HG02885 (cell line): ENCODE results near the gene GARIN5A.
"Not testable (repeated sequence)": the region's sequence is repeated elsewhere in the genome, so short reads cannot be mapped to it uniquely, and the experiment has no call there.

Experiments used
- ATAC-seq: cut with Tn5 transposase; IDR thresholded peaks from one replicate; pipeline ENCODE4 v1.9.1; 2021; ENCODE audit warnings: mild to moderate bottlenecking; ENCODE audit not compliant: unreplicated experiment, poor library complexity

GARIN5A gene

GRCh38 chr19:50439130-50439529 lies 37.5 kb downstream of the GARIN5A start:
- not testable (repeated sequence) for ATAC-seq

- no peak for ATAC-seq
Measured at GRCh38 chr19:50437862-50438449, 38.7 kb downstream of the GARIN5A start.

GRCh38 chr19:50435627-50436026 lies 41.0 kb downstream of the GARIN5A start:
- no peak for ATAC-seq

- ATAC-seq, result no peak
Measured at GRCh38 chr19:50435221-50435620, 41.4 kb downstream of the GARIN5A start.

- no peak for ATAC-seq
Measured at GRCh38 chr19:50434525-50434924, 42.1 kb downstream of the GARIN5A start.

- ATAC-seq, result no peak
Measured at GRCh38 chr19:50433201-50434180, 43.2 kb downstream of the GARIN5A start.

- no peak for ATAC-seq
Measured at GRCh38 chr19:50432221-50433028, 44.2 kb downstream of the GARIN5A start, which contains the start of gene MYBPC2. Gene MYBPC2 (plus strand): TSS chr19:50432892. CDS start chr19:50432954, 62 bp downstream.

- ATAC-seq, result peak; percentile 82
Measured at GRCh38 chr19:50431343-50432220, 45.1 kb downstream of the GARIN5A start.

GRCh38 chr19:50430888-50431342 lies 45.7 kb downstream of the GARIN5A start:
- ATAC-seq, result no peak

- no peak for ATAC-seq
Measured at GRCh38 chr19:50428772-50429463, 47.7 kb downstream of the GARIN5A start.

- no peak for ATAC-seq
Measured at GRCh38 chr19:50427997-50428425, 48.6 kb downstream of the GARIN5A start.

GRCh38 chr19:50427318-50427925 lies 49.2 kb downstream of the GARIN5A start:
- ATAC-seq, result no peak

GRCh38 chr19:50425581-50425980 lies 51.1 kb downstream of the GARIN5A start:
- ATAC-seq, result no peak

- no peak for ATAC-seq
Measured at GRCh38 chr19:50423279-50424113, 53.2 kb downstream of the GARIN5A start.

- no peak for ATAC-seq
Measured at GRCh38 chr19:50422397-50423278, 54.0 kb downstream of the GARIN5A start.

- no peak for ATAC-seq
Measured at GRCh38 chr19:50420808-50421207, 55.8 kb downstream of the GARIN5A start.

- ATAC-seq, result no peak
Measured at GRCh38 chr19:50420127-50420526, 56.5 kb downstream of the GARIN5A start.
